ENCODE results near the gene RNF169.

GRCh38 chr11:74717221-74717969, 31.3 kb upstream of the RNF169 start:
- no peak for TF ChIP-seq POLR2A (IDR thresholded peaks at IDR 0.05)
- TF ChIP-seq, protein P1, sequence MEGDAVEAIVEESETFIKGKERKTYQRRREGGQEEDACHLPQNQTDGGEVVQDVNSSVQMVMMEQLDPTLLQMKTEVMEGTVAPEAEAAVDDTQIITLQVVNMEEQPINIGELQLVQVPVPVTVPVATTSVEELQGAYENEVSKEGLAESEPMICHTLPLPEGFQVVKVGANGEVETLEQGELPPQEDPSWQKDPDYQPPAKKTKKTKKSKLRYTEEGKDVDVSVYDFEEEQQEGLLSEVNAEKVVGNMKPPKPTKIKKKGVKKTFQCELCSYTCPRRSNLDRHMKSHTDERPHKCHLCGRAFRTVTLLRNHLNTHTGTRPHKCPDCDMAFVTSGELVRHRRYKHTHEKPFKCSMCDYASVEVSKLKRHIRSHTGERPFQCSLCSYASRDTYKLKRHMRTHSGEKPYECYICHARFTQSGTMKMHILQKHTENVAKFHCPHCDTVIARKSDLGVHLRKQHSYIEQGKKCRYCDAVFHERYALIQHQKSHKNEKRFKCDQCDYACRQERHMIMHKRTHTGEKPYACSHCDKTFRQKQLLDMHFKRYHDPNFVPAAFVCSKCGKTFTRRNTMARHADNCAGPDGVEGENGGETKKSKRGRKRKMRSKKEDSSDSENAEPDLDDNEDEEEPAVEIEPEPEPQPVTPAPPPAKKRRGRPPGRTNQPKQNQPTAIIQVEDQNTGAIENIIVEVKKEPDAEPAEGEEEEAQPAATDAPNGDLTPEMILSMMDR (IDR thresholded peaks at IDR 0.05) = no peak
